ENCODE measurements around the gene PDE4B. TPM values are rescaled to one million over a fixed set of nuclear protein-coding genes. Genes with fewer than 3 reads are reported as not detected.
"Not testable (repeated sequence)": the region's sequence is repeated elsewhere in the genome, so short reads cannot be mapped to it uniquely, and the experiment has no call there.

The PDE4B gene
- total RNA-seq, 1 experiment from 2014 or later = 1.8 TPM

DNA sequence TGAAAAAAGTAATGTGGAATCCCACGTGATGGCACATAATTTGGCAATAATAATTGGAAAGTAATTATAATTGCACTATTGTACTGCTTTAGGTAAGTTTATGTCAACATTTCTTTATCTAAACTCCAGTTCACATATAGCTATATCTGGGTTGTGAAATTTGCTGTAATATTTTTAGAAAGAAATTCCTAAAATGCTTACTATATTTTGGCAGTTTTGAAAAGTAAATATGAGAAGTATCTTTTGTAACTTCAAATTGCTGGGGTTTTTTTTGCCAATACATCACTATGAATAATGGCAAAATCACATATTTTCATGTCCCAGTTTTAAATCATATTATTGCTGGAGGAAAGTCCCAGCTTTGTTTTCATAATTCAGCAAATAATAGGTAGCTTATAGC, 197.5 kb downstream of the PDE4B start:
- DNase-seq = no peak
- H3K27me3 ChIP-seq = peaks cover 5% of the 10 kb centered on the region; the same call in 1 of the 2 replicates
- no peak overlapping the region for H3K4me3 ChIP-seq
- H3K36me3 ChIP-seq = no peaks in the 10 kb centered on the region
- H3K9me3 ChIP-seq = no peaks in the 10 kb centered on the region

DNA sequence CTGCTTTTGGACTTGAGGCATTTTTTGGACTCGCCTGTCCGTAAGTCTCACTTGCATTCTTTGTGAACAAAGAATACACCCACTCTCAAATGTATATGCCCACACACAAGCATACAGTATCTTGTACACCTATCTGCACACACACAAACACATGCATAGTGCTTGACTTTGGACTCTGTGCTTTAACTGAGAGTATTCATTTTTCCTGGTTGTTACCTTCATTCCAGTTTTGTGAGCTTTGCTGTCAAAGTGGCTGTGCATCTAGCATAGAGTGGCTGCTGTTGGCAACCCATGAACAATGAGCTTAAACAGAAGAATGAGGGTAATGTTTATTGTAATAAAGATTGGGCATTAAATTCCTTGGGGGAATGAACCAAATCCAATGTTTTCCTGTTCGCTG, 199.0 kb downstream of the PDE4B start:
- no peaks in the 10 kb centered on the region for H3K9me3 ChIP-seq
- H3K36me3 ChIP-seq = no peaks in the 10 kb centered on the region
- H3K4me3 ChIP-seq = no peak overlapping the region
- no peak for DNase-seq
- no peaks in the 10 kb centered on the region for H3K27me3 ChIP-seq

DNA sequence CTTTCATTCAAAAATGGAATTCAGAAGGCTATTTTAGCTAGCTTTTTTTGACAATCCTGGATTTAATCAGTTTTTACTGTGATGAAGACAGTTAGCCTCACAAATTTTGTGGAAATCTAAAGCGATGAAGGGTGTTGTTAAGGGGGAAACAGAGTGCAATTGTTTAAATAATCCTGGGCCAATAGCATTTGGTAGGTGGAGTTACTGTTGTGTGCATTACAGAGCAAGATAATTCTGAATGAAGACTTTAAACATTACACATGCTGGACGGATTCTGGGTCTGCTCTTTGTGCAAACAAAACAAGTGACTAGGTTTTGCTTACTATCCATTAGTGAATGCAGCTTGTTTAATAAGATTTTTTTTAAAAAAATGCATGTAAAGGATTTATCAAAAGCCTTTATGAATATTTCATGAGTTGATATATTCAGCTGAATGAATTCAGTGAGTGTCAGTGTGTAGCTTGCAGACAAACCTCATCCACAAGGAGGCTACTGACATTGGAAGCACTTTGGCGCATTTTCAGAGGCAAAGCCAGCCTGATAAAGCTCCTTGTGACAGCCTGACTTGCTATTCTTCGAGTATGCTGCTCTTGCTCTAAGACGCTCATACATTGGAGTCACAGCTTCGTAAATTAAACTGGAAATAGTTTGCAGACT, 199.6 kb downstream of the PDE4B start:
- no peak for DNase-seq
- H3K9me3 ChIP-seq = no peaks in the 10 kb centered on the region
- H3K4me3 ChIP-seq = no peak overlapping the region
- no peaks in the 10 kb centered on the region for H3K27me3 ChIP-seq
- H3K36me3 ChIP-seq = no peaks in the 10 kb centered on the region

DNA sequence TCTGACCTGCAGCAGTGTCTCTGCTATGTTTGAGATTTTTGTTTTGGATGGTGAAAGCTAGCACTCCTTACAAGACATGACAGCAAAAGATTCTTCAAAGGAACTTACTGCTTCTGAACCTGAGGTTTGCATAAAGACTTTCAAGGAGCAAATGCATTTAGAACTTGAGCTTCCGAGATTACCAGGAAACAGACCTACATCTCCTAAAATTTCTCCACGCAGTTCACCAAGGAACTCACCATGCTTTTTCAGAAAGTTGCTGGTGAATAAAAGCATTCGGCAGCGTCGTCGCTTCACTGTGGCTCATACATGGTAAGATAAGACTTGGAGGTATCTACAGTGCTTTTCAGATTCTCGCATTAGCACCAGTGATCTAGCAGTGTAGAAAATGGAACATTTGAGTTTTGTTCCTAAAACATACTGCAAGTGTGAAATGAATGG, 200.2 kb downstream of the PDE4B start:
- Histone ChIP-seq H3K36me3 (no peaks in the 10 kb centered on the region), H3K27me3 (no peaks in the 10 kb centered on the region), H3K4me3 (no peak overlapping the region), H3K9me3 (no peaks in the 10 kb centered on the region)
- no peak for DNase-seq

DNA sequence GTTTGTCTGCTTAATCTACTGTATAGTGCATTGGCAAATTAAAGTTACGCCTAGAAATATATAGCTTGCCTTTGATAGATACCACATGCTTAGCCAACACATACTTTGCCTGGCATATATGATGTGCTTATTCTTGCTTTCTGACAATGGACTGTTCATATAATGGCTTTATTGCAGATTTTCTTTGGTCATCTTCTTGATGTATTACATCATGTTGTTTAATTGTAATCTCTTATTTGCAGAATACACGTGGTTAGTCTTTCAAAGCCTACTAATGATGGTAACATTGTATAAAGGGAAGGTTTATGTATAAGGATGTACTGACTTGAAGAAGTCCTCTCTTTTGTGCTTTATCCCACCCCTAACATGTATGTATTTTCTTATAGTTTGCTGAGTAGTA, 201.5 kb downstream of the PDE4B start:
- no peaks in the 10 kb centered on the region for H3K36me3 ChIP-seq
- no peaks in the 10 kb centered on the region for H3K9me3 ChIP-seq
- DNase-seq = no peak
- H3K4me3 ChIP-seq = no peak overlapping the region
- H3K27me3 ChIP-seq = no peaks in the 10 kb centered on the region

DNA sequence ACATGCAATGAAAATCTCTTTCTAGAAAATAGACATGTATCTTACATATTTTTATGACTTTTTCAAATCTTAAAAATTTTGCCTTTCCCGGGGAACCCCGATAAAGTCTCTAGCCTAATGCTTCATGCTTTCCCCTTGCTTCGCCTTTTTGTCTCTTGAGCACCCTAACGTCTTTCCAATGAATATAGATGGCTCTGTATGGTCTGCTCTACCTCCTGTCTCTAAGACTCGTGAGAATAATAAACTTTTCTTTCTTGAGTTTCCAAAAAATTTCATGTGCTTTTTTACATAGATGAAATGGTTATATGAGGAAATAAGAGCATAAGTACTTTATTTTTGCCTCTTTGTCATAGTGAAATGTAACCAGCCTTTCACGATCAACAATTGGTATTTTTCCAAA, 202.6 kb downstream of the PDE4B start:
- Histone ChIP-seq H3K4me3 (no peak overlapping the region), H3K36me3 (no peaks in the 10 kb centered on the region), H3K9me3 (no peaks in the 10 kb centered on the region), H3K27me3 (no peaks in the 10 kb centered on the region)
- DNase-seq = no peak

DNA sequence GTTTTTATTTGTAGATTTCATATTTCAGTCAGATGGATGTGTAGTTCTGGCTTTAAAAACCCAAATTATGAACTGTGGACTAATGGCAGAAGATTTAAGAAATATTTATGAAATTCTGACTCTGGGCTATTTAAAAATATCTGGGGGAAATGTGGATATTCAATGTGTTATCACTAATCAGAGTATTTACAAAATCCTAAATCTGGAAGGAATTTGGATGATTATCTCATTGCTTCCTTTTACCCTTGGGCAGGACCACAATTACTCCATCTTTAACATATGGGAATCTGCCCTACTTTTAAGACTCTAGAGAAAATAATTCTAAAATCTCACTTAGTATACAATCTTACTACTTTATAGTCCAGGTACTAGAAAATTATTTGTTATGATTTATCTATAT, 203.2 kb downstream of the PDE4B start:
- no peaks in the 10 kb centered on the region for H3K36me3 ChIP-seq

DNA sequence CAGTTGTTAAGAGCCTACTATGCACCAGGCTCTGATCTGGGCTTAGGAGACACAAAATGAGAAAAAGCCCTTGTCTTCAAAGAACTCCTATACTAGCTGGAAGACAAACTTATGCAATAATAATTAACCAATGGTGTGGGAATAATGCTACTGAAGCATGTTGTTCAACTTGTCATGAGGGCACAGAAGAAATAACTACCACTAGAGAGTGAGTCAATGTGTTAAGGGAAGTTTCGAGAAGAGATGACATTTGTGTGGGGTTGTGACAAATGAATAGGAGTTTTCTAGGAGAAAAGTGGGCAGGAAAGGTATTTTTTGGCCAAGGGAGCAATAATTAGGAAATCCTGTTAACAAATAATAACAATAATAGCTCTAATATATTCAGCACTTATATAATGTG, 205.0 kb downstream of the PDE4B start:
- no peak overlapping the region for H3K4me3 ChIP-seq
- no peaks in the 10 kb centered on the region for H3K9me3 ChIP-seq
- DNase-seq = no peak
- H3K27me3 ChIP-seq = no peaks in the 10 kb centered on the region
- H3K36me3 ChIP-seq = no peaks in the 10 kb centered on the region

More for the DNA sequence above, 203.2 kb downstream of the PDE4B start:
- Histone ChIP-seq H3K9me3 (no peaks in the 10 kb centered on the region), H3K4me3 (no peak overlapping the region), H3K27me3 (no peaks in the 10 kb centered on the region)
- no peak for DNase-seq

DNA sequence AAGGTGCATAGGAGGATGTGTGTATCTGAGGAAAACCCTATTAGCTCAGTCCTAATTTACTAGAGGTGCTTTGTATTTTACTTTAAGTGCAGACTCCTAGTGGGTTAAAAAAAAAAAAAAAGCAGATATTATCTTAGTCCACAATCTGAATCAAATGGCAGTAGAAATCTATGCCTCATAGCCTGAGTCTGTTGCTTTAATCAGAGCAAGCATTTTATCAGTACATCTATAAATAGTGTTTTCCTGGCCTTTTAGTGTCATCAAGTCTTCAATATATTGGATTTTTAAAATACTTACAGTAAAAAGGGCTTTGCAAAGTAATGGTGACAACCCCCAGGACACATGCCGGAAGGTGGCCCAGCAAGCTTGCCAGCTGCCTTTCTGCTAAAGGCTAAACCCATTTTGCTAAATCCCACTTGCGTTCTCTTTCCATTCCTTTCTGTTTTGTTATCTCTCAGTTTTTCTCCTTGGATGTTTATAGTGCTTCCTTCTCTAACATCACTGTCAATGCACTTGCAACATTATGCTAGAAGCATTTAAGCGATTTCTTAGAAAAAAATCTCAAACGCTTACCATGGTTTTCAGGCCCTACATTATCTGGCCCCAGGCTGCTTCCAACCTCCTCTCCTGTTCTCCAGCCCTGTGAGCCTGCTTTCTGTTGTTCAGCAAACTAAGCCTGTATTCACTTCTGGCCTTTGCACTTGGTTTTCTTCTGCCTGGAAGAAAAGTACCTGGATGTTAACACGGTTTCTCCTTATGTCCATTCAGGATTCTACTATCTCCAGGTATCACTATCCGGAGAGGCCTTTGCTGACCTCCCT, 206.3 kb downstream of the PDE4B start:
- Histone ChIP-seq H3K9me3 (no peaks in the 10 kb centered on the region), H3K36me3 (no peaks in the 10 kb centered on the region)
- no peak for DNase-seq

DNA sequence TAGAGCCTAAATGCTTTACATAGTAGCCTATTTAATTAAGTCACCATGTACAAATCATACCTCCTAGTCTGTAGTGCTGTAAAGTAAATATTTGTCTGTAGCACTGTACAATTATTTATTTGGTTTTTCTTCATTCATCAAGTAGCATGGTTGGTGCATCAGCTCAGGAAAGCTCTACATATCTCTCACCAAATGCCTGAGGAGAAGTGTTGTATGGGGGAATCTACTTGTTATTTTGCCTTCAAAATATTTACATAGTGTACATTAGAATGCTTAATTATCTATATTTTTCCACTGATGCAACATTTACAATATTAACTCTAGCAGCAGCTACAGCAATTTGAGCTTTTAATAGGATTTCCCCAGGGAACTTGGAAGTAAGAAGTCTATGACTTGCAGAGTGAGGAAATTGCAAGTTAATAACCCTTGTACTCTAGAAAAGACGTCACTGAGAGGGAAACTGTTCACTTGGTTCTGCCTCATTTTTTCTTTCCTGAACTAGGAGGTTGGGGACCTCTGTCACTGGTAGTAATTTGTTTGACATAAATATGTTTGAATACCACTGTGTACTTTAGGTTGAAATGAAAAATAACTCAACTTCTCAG, 207.4 kb downstream of the PDE4B start:
- Histone ChIP-seq H3K27me3 (no peaks in the 10 kb centered on the region), H3K36me3 (no peaks in the 10 kb centered on the region), H3K4me3 (no peak overlapping the region), H3K9me3 (no peaks in the 10 kb centered on the region)
- no peak for DNase-seq

More for the DNA sequence above, 206.3 kb downstream of the PDE4B start:
- no peak overlapping the region for H3K4me3 ChIP-seq
- H3K27me3 ChIP-seq = no peaks in the 10 kb centered on the region

DNA sequence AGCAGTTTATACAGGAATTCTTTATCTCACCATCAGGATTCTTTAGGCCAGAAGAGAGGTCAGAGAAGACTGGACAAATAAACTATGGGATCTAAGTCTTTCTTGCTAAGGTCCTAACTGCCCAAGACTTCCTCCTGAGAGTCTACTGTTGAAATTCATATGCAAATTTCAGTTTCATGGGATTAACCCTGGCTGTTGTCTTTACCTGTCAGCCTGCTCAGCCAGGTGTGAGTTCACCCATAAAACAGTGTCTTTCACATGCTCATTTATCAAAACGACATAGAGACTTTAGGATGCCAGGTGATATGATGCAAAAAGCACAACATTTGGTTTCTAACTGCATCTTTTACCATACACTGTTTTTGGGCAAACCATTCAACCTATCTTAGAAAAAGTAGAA, 211.0 kb downstream of the PDE4B start:
- H3K36me3 ChIP-seq = no peaks in the 10 kb centered on the region
- no peak overlapping the region for H3K4me3 ChIP-seq
- DNase-seq = no peak
- no peaks in the 10 kb centered on the region for H3K27me3 ChIP-seq
- H3K9me3 ChIP-seq = no peaks in the 10 kb centered on the region

DNA sequence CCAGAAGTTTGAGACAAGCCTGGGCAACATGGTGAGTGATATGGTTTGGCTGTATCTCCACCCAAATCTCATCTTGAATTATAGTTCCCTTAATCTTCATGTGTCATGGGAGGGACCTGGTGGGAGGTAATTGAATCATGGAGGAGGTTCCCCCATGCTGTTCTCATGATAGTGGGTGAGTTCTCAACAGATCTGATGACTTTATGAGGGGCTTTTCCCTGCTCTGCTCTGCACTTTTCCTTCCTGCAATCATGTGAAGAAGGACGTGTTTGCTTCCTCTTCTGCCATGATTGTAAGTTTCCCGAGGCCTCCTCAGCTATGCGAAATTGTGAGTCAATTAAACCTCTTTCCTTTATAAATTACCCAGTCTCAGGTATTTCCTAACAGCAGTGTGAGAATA, 213.8 kb downstream of the PDE4B start:
- H3K36me3 ChIP-seq, DNase-seq, H3K27me3 ChIP-seq, H3K4me3 ChIP-seq, H3K9me3 ChIP-seq: not testable (repeated sequence)

DNA sequence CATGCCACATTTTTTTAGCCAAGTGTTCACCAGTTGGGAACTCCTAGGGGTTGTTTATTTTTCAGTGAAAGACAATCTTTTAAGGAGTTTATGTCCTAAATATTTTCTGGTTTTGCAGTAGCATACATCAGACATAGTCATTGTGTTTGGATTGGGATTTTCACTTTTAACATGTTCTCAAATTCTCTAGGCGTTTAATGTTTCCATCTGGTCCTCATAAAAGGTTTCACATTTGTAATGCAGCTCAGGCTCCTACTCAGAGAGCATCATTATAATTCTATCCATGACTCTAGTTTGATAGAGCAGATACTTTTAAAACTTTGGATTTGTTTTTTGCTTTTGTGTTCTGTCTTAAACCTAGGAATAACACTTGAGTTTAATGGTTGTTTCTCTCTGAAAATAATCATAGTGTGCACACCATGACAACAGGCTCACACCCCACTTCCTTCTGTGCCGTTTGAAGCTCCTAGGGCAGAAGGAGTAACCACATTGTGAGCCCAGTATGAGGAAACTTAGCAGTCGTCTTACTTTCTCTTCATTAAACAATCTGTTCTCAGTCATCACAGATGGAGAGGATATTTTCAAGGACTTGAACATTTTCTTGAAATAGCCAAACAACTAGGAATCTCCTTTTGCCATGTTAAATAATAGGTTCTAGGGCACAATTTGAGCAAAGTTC, 219.6 kb downstream of the PDE4B start:
- H3K36me3 ChIP-seq = no peaks in the 10 kb centered on the region
- DNase-seq = no peak
- H3K9me3 ChIP-seq = no peaks in the 10 kb centered on the region
- H3K4me3 ChIP-seq = no peak overlapping the region
- no peaks in the 10 kb centered on the region; the same call in 1 of the 2 replicates for H3K27me3 ChIP-seq

DNA sequence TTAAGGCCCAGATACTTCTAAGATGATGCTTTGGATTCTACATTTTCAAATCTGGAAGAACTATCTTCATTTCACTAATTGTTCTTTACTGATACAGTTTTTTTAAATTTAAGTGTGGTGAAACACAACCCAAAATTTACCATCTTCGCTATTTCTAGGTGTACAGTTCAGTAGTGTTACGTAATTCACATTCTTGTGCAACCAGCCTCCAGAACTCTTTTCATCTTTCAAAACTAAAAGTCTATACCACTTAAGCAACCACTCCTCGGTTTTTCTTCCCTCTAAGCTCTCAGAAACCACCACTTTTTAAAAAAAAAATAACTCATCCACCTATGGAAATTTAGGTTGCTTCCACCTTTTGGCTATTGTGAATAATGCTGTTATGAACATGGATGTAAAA, 220.7 kb downstream of the PDE4B start:
- DNase-seq = no peak
- Histone ChIP-seq H3K27me3 (no peaks in the 10 kb centered on the region; the same call in 1 of the 2 replicates), H3K36me3 (no peaks in the 10 kb centered on the region), H3K9me3 (no peaks in the 10 kb centered on the region), H3K4me3 (no peak overlapping the region)

DNA sequence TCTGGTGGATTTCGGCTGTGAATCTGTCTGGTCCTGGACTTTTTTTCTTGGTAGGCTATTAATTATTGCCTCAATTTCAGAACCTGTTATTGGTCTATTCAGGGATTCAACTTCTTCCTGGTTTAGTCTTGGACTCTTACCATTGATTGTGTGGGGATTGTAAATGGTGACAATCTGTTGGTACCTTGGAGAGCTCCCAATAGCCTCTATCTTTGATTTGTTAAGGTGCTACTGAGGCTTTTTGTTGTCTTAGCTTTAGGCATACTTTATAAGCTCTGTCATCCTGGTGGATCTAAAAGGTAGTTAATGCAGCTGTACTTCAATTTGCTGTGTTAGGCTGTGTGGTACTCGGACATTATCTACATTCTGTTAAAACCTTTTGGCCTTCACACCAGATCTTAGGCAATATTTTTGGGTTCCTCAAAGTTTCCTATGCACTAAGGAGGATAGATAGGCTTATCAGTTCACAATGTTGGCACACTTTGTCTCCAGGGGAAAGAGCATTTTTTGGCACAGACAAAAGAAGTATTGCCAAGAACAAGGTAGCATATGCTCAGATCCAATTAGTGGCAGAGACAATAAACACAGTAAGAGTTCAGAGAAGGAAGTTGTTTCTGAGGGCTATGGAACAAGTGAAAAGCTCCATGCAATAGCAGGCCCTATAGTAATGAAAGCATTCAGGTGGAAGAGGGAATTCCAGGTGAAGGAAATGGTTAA, 230.4 kb downstream of the PDE4B start:
- no peak for DNase-seq
- Histone ChIP-seq H3K36me3 (no peaks in the 10 kb centered on the region), H3K4me3 (no peak overlapping the region), H3K9me3 (no peaks in the 10 kb centered on the region), H3K27me3 (no peaks in the 10 kb centered on the region)

DNA sequence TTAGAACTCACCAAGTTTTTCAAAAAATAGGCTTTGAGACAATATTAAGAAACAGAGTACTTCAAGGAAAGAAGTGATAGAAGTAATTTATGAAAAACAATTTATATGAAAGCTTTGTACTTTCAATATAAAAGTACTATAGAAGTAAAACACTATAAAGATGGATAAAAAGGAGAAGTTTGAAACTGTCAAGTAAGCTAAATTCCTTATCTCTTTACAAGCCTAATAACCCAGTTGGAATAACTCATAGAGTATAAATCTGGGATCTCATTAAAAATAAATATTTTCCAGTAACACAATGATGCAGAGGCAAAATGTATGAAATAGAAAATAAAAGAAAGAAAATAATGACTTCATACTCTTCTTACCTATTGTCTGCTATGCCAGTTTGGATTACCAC, 232.5 kb downstream of the PDE4B start:
- DNase-seq = no peak
- H3K4me3 ChIP-seq = no peak overlapping the region
- H3K9me3 ChIP-seq = no peaks in the 10 kb centered on the region
- no peaks in the 10 kb centered on the region for H3K27me3 ChIP-seq
- H3K36me3 ChIP-seq = no peaks in the 10 kb centered on the region

Data from MG63 (cell line).